ENCODE data around the gene DDO. TPM values are rescaled to one million over a fixed set of nuclear protein-coding genes. Genes with fewer than 3 reads are reported as not detected.

The DDO gene
- total RNA-seq, 1 experiment from 2014 or later: not detected

DNA sequence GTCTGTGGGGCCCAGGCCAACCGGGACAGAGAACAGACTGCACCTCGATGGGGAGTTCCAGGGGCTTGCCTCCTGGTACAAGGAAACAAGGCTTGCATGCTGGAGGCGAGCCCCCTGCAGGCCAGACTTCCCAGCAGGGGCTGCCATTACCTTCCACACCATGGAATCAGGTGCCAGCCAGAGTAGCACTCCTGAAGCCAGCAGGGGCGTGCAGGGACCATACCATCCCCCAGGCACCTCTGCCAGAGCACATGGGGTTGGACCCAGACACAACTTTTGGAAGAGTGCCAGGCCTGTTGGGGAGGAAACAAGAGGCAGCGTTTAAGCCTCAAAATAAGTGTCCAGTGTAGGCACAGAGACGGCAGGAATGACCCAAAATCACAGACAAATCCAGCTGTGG, 6.5 kb downstream of the DDO start:
- CTCF ChIA-PET: no interaction called here
- Histone ChIP-seq H3K9me3 (ENCODE audit: low read depth, low read length, poor library complexity, severe bottlenecking) (no peaks in the 10 kb centered on the region), H3K27ac (ENCODE audit: low read depth, low read length, poor library complexity, severe bottlenecking) (no peak overlapping the region), H3K27me3 (replicated peaks; ENCODE audit: insufficient read depth, low read depth, low read length, poor library complexity) (no peaks in the 10 kb centered on the region), H3K4me1 (ENCODE audit: insufficient read depth, low read length, poor library complexity, severe bottlenecking) (no peaks in the 10 kb centered on the region), H3K36me3 (ENCODE audit: insufficient read depth, low read length, poor library complexity, severe bottlenecking) (no peaks in the 10 kb centered on the region), H3K4me3 (ENCODE audit: low read depth, low read length, poor library complexity, severe bottlenecking) (no peak overlapping the region)
- POLR2A ChIA-PET (ENCODE audit: low non-redundant PET): no interaction called here
- BruUV-seq (replicated peaks): no TSS peak
- TF ChIP-seq EZH2 (IDR thresholded peaks at IDR 0.05; ENCODE audit: borderline replicate concordance, low read depth, low read length, poor library complexity, severe bottlenecking): no peak
- TF ChIP-seq CTCF (conservative IDR thresholded peaks at IDR 0.05; ENCODE audit: low read depth, low read length): no peak; the same call in 1 of the 2 replicates
- intact Hi-C loops (cut with micrococcal nuclease; ENCODE audit: unreplicated experiment): no loop called here
- DNase-seq (ENCODE audit: low spot score): no peak

DNA sequence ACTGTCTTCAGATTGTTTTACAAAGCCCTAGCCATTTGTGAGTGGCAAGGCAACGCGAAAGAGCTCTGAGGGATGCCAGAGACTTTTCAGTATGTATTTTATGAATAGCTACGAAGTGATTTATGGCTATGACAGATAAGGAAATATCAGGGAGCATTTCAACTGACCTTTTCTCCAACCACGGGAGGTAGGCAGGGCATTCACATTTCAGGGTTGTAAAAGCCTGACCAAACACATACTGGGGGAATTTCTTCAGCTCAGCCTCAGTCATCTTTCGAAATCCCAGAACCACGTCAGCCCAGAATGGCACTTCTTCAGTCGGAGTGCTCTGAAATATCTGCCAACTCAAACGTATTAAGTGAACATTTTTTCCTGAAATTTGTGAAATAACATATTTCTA, 10.8 kb downstream of the DDO start:
- Histone ChIP-seq H3K4me1 (ENCODE audit: insufficient read depth, low read length, poor library complexity, severe bottlenecking) (no peaks in the 10 kb centered on the region), H3K4me3 (ENCODE audit: low read depth, low read length, poor library complexity, severe bottlenecking) (no peak overlapping the region), H3K36me3 (ENCODE audit: insufficient read depth, low read length, poor library complexity, severe bottlenecking) (no peaks in the 10 kb centered on the region), H3K9me3 (ENCODE audit: low read depth, low read length, poor library complexity, severe bottlenecking) (no peaks in the 10 kb centered on the region), H3K27ac (ENCODE audit: low read depth, low read length, poor library complexity, severe bottlenecking) (no peak overlapping the region), H3K27me3 (replicated peaks; ENCODE audit: insufficient read depth, low read depth, low read length, poor library complexity) (no peaks in the 10 kb centered on the region)
- intact Hi-C loops (cut with micrococcal nuclease; ENCODE audit: unreplicated experiment): no loop called here
- ChIA-PET POLR2A (ENCODE audit: low non-redundant PET) (interaction anchor here (1.0 kb wide), 1 partner anchor 13 kb away, joined by 4 read pairs; no protein-coding TSS in a partner anchor), CTCF (no interaction called here)
- DNase-seq (ENCODE audit: low spot score): no peak
- TF ChIP-seq CTCF (conservative IDR thresholded peaks at IDR 0.05; ENCODE audit: low read depth, low read length): no peak
- no peak for TF ChIP-seq EZH2 (IDR thresholded peaks at IDR 0.05; ENCODE audit: borderline replicate concordance, low read depth, low read length, poor library complexity, severe bottlenecking)
- BruUV-seq (replicated peaks): no TSS peak

- TF ChIP-seq CTCF (conservative IDR thresholded peaks at IDR 0.05; ENCODE audit: low read depth, low read length) (no peak), EZH2 (IDR thresholded peaks at IDR 0.05; ENCODE audit: borderline replicate concordance, low read depth, low read length, poor library complexity, severe bottlenecking) (no peak)
- ChIA-PET POLR2A (ENCODE audit: low non-redundant PET) (no interaction called here), CTCF (no interaction called here)
- DNase-seq (ENCODE audit: low spot score): no peak
- peaks cover 10% of the 10 kb centered on the region for H3K4me1 ChIP-seq (ENCODE audit: insufficient read depth, low read length, poor library complexity, severe bottlenecking)
- H3K27ac ChIP-seq (ENCODE audit: low read depth, low read length, poor library complexity, severe bottlenecking): peak overlapping the region; percentile 49
- intact Hi-C loops (cut with micrococcal nuclease; ENCODE audit: unreplicated experiment): no loop called here
- no TSS peak for BruUV-seq (replicated peaks)
- no peaks in the 10 kb centered on the region for H3K9me3 ChIP-seq (ENCODE audit: low read depth, low read length, poor library complexity, severe bottlenecking)
- no peaks in the 10 kb centered on the region for H3K27me3 ChIP-seq (replicated peaks; ENCODE audit: insufficient read depth, low read depth, low read length, poor library complexity)
- no peaks in the 10 kb centered on the region for H3K36me3 ChIP-seq (ENCODE audit: insufficient read depth, low read length, poor library complexity, severe bottlenecking)
- no peak overlapping the region for H3K4me3 ChIP-seq (ENCODE audit: low read depth, low read length, poor library complexity, severe bottlenecking)
Observed at GRCh38 chr6:110401585-110402176, 13.7 kb downstream of the DDO start.
